HG03442 (cell line): ENCODE measurements around the gene NPTXR.
"Not testable (repeated sequence)": the region's sequence is repeated elsewhere in the genome, so short reads cannot be mapped to it uniquely, and the experiment has no call there.

Experiments used
- ATAC-seq: cut with Tn5 transposase; IDR thresholded peaks from one replicate; pipeline ENCODE4 v1.9.1; 2021; ENCODE audit warnings: mild to moderate bottlenecking, moderate library complexity; ENCODE audit not compliant: unreplicated experiment

NPTXR gene

GRCh38 chr22:38832005-38832978 lies 11.5 kb downstream of the NPTXR start:
- ATAC-seq: no peak

GRCh38 chr22:38831166-38831945 lies 12.5 kb downstream of the NPTXR start:
- no peak for ATAC-seq

- no peak for ATAC-seq
Measured at GRCh38 chr22:38830845-38831108, 13.1 kb downstream of the NPTXR start.

GRCh38 chr22:38830026-38830844 lies 13.6 kb downstream of the NPTXR start:
- ATAC-seq: no peak

- ATAC-seq: no peak
Measured at GRCh38 chr22:38829485-38829884, 14.3 kb downstream of the NPTXR start.

GRCh38 chr22:38828616-38829205 lies 15.1 kb downstream of the NPTXR start:
- ATAC-seq: no peak

GRCh38 chr22:38828191-38828590 lies 15.6 kb downstream of the NPTXR start:
- no peak for ATAC-seq

- no peak for ATAC-seq
Measured at GRCh38 chr22:38827510-38827909, 16.3 kb downstream of the NPTXR start.

- no peak for ATAC-seq
Measured at GRCh38 chr22:38826801-38827200, 17.0 kb downstream of the NPTXR start.

GRCh38 chr22:38826386-38826785 lies 17.4 kb downstream of the NPTXR start:
- no peak for ATAC-seq

- no peak for ATAC-seq
Measured at GRCh38 chr22:38824585-38824984, 19.2 kb downstream of the NPTXR start.

GRCh38 chr22:38823637-38824036 lies 20.2 kb downstream of the NPTXR start:
- no peak for ATAC-seq

GRCh38 chr22:38823076-38823475 lies 20.8 kb downstream of the NPTXR start:
- ATAC-seq: no peak

- no peak for ATAC-seq
Measured at GRCh38 chr22:38820020-38820419, 23.8 kb downstream of the NPTXR start.

- no peak for ATAC-seq
Measured at GRCh38 chr22:38819387-38819940, 24.4 kb downstream of the NPTXR start.

GRCh38 chr22:38817196-38817595 lies 26.6 kb downstream of the NPTXR start:
- ATAC-seq: no peak

- no peak for ATAC-seq
Measured at GRCh38 chr22:38815842-38816241, 28.0 kb downstream of the NPTXR start.

- ATAC-seq: no peak
Measured at GRCh38 chr22:38811241-38811640, 32.6 kb downstream of the NPTXR start.

- not testable (repeated sequence) for ATAC-seq
Measured at GRCh38 chr22:38805041-38805593, 38.7 kb downstream of the NPTXR start.

- no peak for ATAC-seq
Measured at GRCh38 chr22:38802671-38803121, 41.1 kb downstream of the NPTXR start.
